ENCODE measurements around the gene TSPAN12. TPM values are rescaled to one million over a fixed set of nuclear protein-coding genes. Genes with fewer than 3 reads are reported as not detected.

The TSPAN12 gene
- total and polyA plus RNA-seq, 2 of the 4 experiments (the other 2 are of a cell fraction), result 0.36 to 0.72 TPM

DNA sequence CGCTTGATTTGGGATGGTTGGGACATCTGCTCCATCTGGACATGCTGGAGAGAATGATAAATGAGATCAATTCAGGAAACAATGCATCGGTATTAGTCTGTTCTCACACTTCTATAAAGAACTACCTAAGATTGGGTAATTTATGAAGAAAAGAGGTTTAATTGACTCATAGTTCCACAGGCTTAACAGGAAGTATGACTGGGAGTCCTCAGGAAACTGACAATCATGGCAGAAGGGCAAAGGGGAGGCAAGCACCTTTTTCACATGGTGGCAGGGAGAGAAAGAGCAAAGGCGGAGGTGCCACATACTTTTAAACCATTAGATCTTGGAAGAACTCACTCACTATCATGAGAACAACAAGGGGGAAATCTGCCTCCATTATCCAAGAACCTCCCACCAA lies 16.8 kb upstream of the TSPAN12 start:
- Histone ChIP-seq H3K18ac (ENCODE audit: low read depth, low read length) (no peak overlapping the region), H2BK15ac (ENCODE audit: low read depth, low read length) (no peak overlapping the region), H3K27ac (ENCODE audit: insufficient read depth, low read length) (no peak overlapping the region), H3K14ac (replicated peaks; ENCODE audit: low read depth, low read length) (no peak overlapping the region), H2BK20ac (ENCODE audit: low read depth, low read length) (no peak overlapping the region), H3K4me2 (ENCODE audit: low read depth, low read length) (no peak overlapping the region), H2AK5ac (ENCODE audit: low read depth, low read length) (no peak overlapping the region), H3K9me3 (ENCODE audit: control insufficient read depth, insufficient read depth, low read length) (no peaks in the 10 kb centered on the region), H2AFZ (replicated peaks; ENCODE audit: low read length, poor library complexity) (no peak overlapping the region), H3K36me3 (ENCODE audit: control insufficient read depth, insufficient read depth, low read length) (no peaks in the 10 kb centered on the region), H3K9ac (ENCODE audit: low read depth, low read length) (no peak overlapping the region), H4K91ac (ENCODE audit: insufficient read depth, low read depth, low read length) (no peak overlapping the region), H3K4me1 (ENCODE audit: control insufficient read depth, insufficient read depth, low read length) (no peaks in the 10 kb centered on the region), H2BK120ac (ENCODE audit: low read depth, low read length) (no peak overlapping the region), H2AK9ac (replicated peaks; ENCODE audit: low read depth, low read length, poor library complexity) (no peak overlapping the region), H3K4me3 (ENCODE audit: insufficient read depth, low read depth, low read length) (no peak overlapping the region), H3K56ac (ENCODE audit: extremely low read depth, insufficient read depth, low read length) (no peak overlapping the region), H4K5ac (ENCODE audit: low read depth, low read length) (no peak overlapping the region), H4K20me1 (ENCODE audit: insufficient read depth, low read length) (no peaks in the 10 kb centered on the region), H3K27me3 (ENCODE audit: control insufficient read depth, insufficient read depth, low read length) (peaks cover 3% of the 10 kb centered on the region), H4K8ac (ENCODE audit: low read depth in 2 of 2, low read length in 2 of 2) (no peak overlapping the region), H2BK5ac (ENCODE audit: low read depth, low read length, poor library complexity, severe bottlenecking) (no peak overlapping the region), H3K9me1 (ENCODE audit: insufficient read depth, low read length) (no peaks in the 10 kb centered on the region), H3K79me1 (ENCODE audit: low read depth in 1 of 2, low read length in 2 of 2) (no peaks in the 10 kb centered on the region), H3K4ac (ENCODE audit: low read depth, low read length) (no peak overlapping the region), H3K23ac (ENCODE audit: low read depth, low read length) (no peak overlapping the region)
- no TSS peak for BruUV-seq (replicated peaks)
- in situ Hi-C loops (cut with MboI; ENCODE audit: low sequenced_read_pairs) (no loop called here), intact Hi-C loops (cut with micrococcal nuclease) (no loop called here), dilution Hi-C loops (cut with HindIII; ENCODE audit: low sequenced_read_pairs, unreplicated experiment) (no loop called here)
- no peak for TF ChIP-seq FOS (IDR thresholded peaks at IDR 0.05; ENCODE audit: low read depth, low read length)
- TF ChIP-seq RFX5 (IDR thresholded peaks at IDR 0.05; ENCODE audit: low read depth, low read length), result no peak
- TF ChIP-seq RCOR1 (IDR thresholded peaks at IDR 0.05; ENCODE audit: insufficient replicate concordance, low read length), result no peak
- TF ChIP-seq BHLHE40 (IDR thresholded peaks at IDR 0.05; ENCODE audit: low read depth, low read length), result no peak
- TF ChIP-seq, protein P1, sequence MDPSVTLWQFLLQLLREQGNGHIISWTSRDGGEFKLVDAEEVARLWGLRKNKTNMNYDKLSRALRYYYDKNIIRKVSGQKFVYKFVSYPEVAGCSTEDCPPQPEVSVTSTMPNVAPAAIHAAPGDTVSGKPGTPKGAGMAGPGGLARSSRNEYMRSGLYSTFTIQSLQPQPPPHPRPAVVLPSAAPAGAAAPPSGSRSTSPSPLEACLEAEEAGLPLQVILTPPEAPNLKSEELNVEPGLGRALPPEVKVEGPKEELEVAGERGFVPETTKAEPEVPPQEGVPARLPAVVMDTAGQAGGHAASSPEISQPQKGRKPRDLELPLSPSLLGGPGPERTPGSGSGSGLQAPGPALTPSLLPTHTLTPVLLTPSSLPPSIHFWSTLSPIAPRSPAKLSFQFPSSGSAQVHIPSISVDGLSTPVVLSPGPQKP (IDR thresholded peaks at IDR 0.05; ENCODE audit: borderline replicate concordance, low read depth, low read length), result no peak
- TF ChIP-seq SMC3 (IDR thresholded peaks at IDR 0.05; ENCODE audit: low read depth, low read length), result no peak
- no peak for TF ChIP-seq CTCF (conservative IDR thresholded peaks at IDR 0.05; ENCODE audit: low read depth, low read length)
- TF ChIP-seq RAD21 (IDR thresholded peaks at IDR 0.05; ENCODE audit: low read length), result no peak
- no peak for TF ChIP-seq POLR2A (IDR thresholded peaks at IDR 0.05; ENCODE audit: low read depth, low read length)
- 100% methylated on average over 1 of the region's 3 CpGs; no CpG with 5 or more reads in 1 of the 2 experiments for WGBS, 2 experiments (ENCODE audit: extremely low coverage in 2 of 2, insufficient read length in 1 of 2)
- ChIA-PET POLR2A (ENCODE audit: unreplicated experiment) (no interaction called here), CTCF (no interaction called here)
- DNase-seq (no peak), ATAC-seq (ENCODE audit: low read depth) (no peak)
